IMR-90 (cell line): Measurements from ENCODE around the gene EXT2. TPM values are rescaled to one million over a fixed set of nuclear protein-coding genes. Genes with fewer than 3 reads are reported as not detected.
A peak's percentile ranks its signal among the peaks of the same experiment; 100 is the strongest.

ENCODE experiments used
- ATAC-seq: fragments of 200-7000 bp; cut with Tn5 transposase; 2 replicates; pipeline ENCODE4 v1.9.1; 2020; ENCODE audit warnings: low read depth, mild to moderate bottlenecking, moderate library complexity
- BruUV-seq: library from RNA; stranded (reverse); fragments of 400-500 nt; replicated peaks from 2 replicates; lab custom pipeline; 2021; lab: Mats Ljungman, UMichigan
- CTCF ChIA-PET: fragments of 300-600 bp; formaldehyde crosslinking; extraction: SDS; loops from one replicate; lab custom pipeline; 2021; ENCODE audit warnings: antibody characterized with exemption; lab: Yijun Ruan, JAX
- POLR2A ChIA-PET: fragments of 300-600 bp; sonication (Branson Sonifier 250); formaldehyde crosslinking; loops from one replicate; lab custom pipeline; 2022; ENCODE audit warnings: antibody characterized with exemption; ENCODE audit not compliant: unreplicated experiment; lab: Charles Lee
- DNase-seq: peaks from one replicate; pipeline ENCODE4 v3.0.0; 2013
- H2AFZ ChIP-seq: replicated peaks from 2 replicates; pipeline ENCODE3; 2013; ENCODE audit warnings: low read length, mild to moderate bottlenecking; ENCODE audit not compliant: poor library complexity
- H2AK5ac ChIP-seq: 2 replicates; pipeline ENCODE4 v1.6.1; 2013; ENCODE audit warnings: low read depth, low read length, inconsistent platforms
- H2AK9ac ChIP-seq: replicated peaks from 2 replicates; pipeline ENCODE3; 2013; ENCODE audit warnings: mild to moderate bottlenecking, low read depth, low read length, moderate library complexity; ENCODE audit not compliant: poor library complexity
- H2BK120ac ChIP-seq: 2 replicates; pipeline ENCODE4 v1.6.1; 2013; ENCODE audit warnings: low read depth, low read length, inconsistent platforms
- H2BK15ac ChIP-seq: 3 replicates; pipeline ENCODE4 v1.6.1; 2013; ENCODE audit warnings: low read depth, low read length, inconsistent platforms
- H2BK20ac ChIP-seq: 2 replicates; pipeline ENCODE4 v1.6.1; 2013; ENCODE audit warnings: low read depth, mild to moderate bottlenecking, inconsistent platforms, low read length, moderate library complexity
- H2BK5ac ChIP-seq: 2 replicates; pipeline ENCODE4 v1.6.1; 2013; ENCODE audit warnings: mild to moderate bottlenecking, low read depth, low read length, inconsistent platforms; ENCODE audit not compliant: poor library complexity, severe bottlenecking
- H3K14ac ChIP-seq: replicated peaks from 2 replicates; pipeline ENCODE4 v1.6.1; 2013; ENCODE audit warnings: low read depth, low read length, inconsistent platforms
- H3K18ac ChIP-seq: 2 replicates; pipeline ENCODE4 v1.6.1; 2013; ENCODE audit warnings: low read depth, low read length, control low read depth
- H3K23ac ChIP-seq: 2 replicates; pipeline ENCODE4 v1.6.1; 2013; ENCODE audit warnings: low read depth, low read length, inconsistent platforms
- H3K27ac ChIP-seq: 2 replicates; pipeline ENCODE4 v1.5.1; 2013; ENCODE audit warnings: mild to moderate bottlenecking, control low read depth, low read length; ENCODE audit not compliant: insufficient read depth
- H3K27me3 ChIP-seq: 2 replicates; pipeline ENCODE4 v1.6.1; 2013; ENCODE audit warnings: low read length; ENCODE audit not compliant: control insufficient read depth, insufficient read depth
- H3K36me3 ChIP-seq: 2 replicates; pipeline ENCODE4 v1.6.1; 2013; ENCODE audit warnings: low read length, mixed read lengths; ENCODE audit not compliant: control insufficient read depth, insufficient read depth
- H3K4ac ChIP-seq: 2 replicates; pipeline ENCODE4 v1.6.1; 2013; ENCODE audit warnings: low read depth, low read length, inconsistent platforms
- H3K4me1 ChIP-seq: 2 replicates; pipeline ENCODE4 v1.6.1; 2013; ENCODE audit warnings: low read length, mixed read lengths; ENCODE audit not compliant: control insufficient read depth, insufficient read depth
- H3K4me2 ChIP-seq: 2 replicates; pipeline ENCODE4 v1.6.1; 2013; ENCODE audit warnings: low read depth, mild to moderate bottlenecking, control low read depth, low read length, moderate library complexity
- H3K4me3 ChIP-seq: 2 replicates; pipeline ENCODE4 v1.5.1; 2013; ENCODE audit warnings: low read depth, mild to moderate bottlenecking, control low read depth, low read length, moderate library complexity; ENCODE audit not compliant: insufficient read depth
- H3K56ac ChIP-seq: 2 replicates; pipeline ENCODE4 v1.6.1; 2013; ENCODE audit warnings: low read length, inconsistent platforms; ENCODE audit not compliant: insufficient read depth; ENCODE audit errors: extremely low read depth
- H3K79me1 ChIP-seq, 2 experiments: 2 replicates each; pipeline ENCODE4 v1.6.1; 2013; ENCODE audit warnings: low read length in 2 of 2, inconsistent platforms in 1 of 2, low read depth in 1 of 2
- H3K9ac ChIP-seq: 2 replicates; pipeline ENCODE4 v1.6.1; 2013; ENCODE audit warnings: low read depth, low read length, control low read depth
- H3K9me1 ChIP-seq: 2 replicates; pipeline ENCODE4 v1.6.1; 2013; ENCODE audit warnings: low read length, inconsistent platforms; ENCODE audit not compliant: insufficient read depth
- H3K9me3 ChIP-seq: 2 replicates; pipeline ENCODE4 v1.6.1; 2013; ENCODE audit warnings: low read length; ENCODE audit not compliant: control insufficient read depth, insufficient read depth
- H4K20me1 ChIP-seq: 2 replicates; pipeline ENCODE4 v1.6.1; 2013; ENCODE audit warnings: low read length, inconsistent platforms; ENCODE audit not compliant: insufficient read depth
- H4K5ac ChIP-seq: 2 replicates; pipeline ENCODE4 v1.6.1; 2013; ENCODE audit warnings: mild to moderate bottlenecking, low read depth, low read length, control low read depth
- H4K8ac ChIP-seq, 2 experiments: 2 replicates each; pipeline ENCODE4 v1.6.1; 2013; ENCODE audit warnings: low read depth in 2 of 2, low read length in 2 of 2, control low read depth in 1 of 2, inconsistent platforms in 1 of 2
- H4K91ac ChIP-seq: 2 replicates; pipeline ENCODE4 v1.6.1; 2013; ENCODE audit warnings: low read depth, low read length, inconsistent platforms; ENCODE audit not compliant: insufficient read depth
- BHLHE40 ChIP-seq: fragments of 150-350 bp; IDR thresholded peaks from 2 replicates; pipeline ENCODE4 v1.6.1; 2016; ENCODE audit warnings: mild to moderate bottlenecking, low read depth, low read length
- CEBPB ChIP-seq: IDR thresholded peaks from 2 replicates; pipeline ENCODE4 v1.6.1; 2012; ENCODE audit warnings: low read depth, low read length, improper control_type of control experiment
- CHD1 ChIP-seq: IDR thresholded peaks from 2 replicates; pipeline ENCODE4 v1.6.1; 2012; ENCODE audit warnings: low read depth, low read length, improper control_type of control experiment
- CTCF ChIP-seq: conservative IDR thresholded peaks from 2 replicates; pipeline ENCODE4 v1.5.1; 2012; ENCODE audit warnings: mild to moderate bottlenecking, low read depth, low read length, improper control_type of control experiment
- ELK1 ChIP-seq: fragments of 150-350 bp; IDR thresholded peaks from 2 replicates; pipeline ENCODE4 v1.6.1; 2016; ENCODE audit warnings: low read depth, mild to moderate bottlenecking, low read length, moderate library complexity, borderline replicate concordance
- FOS ChIP-seq: fragments of 150-350 bp; IDR thresholded peaks from 2 replicates; pipeline ENCODE4 v1.6.1; 2016; ENCODE audit warnings: low read depth, low read length
- MAFK ChIP-seq: IDR thresholded peaks from 2 replicates; pipeline ENCODE4 v1.6.1; 2012; ENCODE audit warnings: low read depth, low read length, improper control_type of control experiment
- MAZ ChIP-seq: IDR thresholded peaks from 2 replicates; pipeline ENCODE4 v1.6.1; 2012; ENCODE audit warnings: low read depth, mild to moderate bottlenecking, low read length, improper control_type of control experiment, moderate library complexity, borderline replicate concordance
- MXI1 ChIP-seq: IDR thresholded peaks from 2 replicates; pipeline ENCODE4 v1.6.1; 2012; ENCODE audit warnings: low read depth, mild to moderate bottlenecking, low read length, moderate library complexity, borderline replicate concordance
- NFE2L2 ChIP-seq: fragments of 150-350 bp; IDR thresholded peaks from 2 replicates; pipeline ENCODE4 v1.6.1; 2016; ENCODE audit warnings: low read depth, mild to moderate bottlenecking, low read length
- POLR2A ChIP-seq: IDR thresholded peaks from 2 replicates; pipeline ENCODE4 v1.6.1; 2012; ENCODE audit warnings: mild to moderate bottlenecking, low read depth, low read length
- RAD21 ChIP-seq: IDR thresholded peaks from 2 replicates; pipeline ENCODE4 v1.6.1; 2012; ENCODE audit warnings: low read length, improper control_type of control experiment
- RCOR1 ChIP-seq: IDR thresholded peaks from 2 replicates; pipeline ENCODE4 v1.6.1; 2012; ENCODE audit warnings: mild to moderate bottlenecking, low read length, improper control_type of control experiment; ENCODE audit not compliant: insufficient replicate concordance
- RFX5 ChIP-seq: IDR thresholded peaks from 2 replicates; pipeline ENCODE4 v1.8.0; 2012; ENCODE audit warnings: low read depth, mild to moderate bottlenecking, low read length, moderate library complexity
- SMC3 ChIP-seq: fragments of 150-350 bp; IDR thresholded peaks from 2 replicates; pipeline ENCODE4 v1.6.1; 2016; ENCODE audit warnings: low read depth, mild to moderate bottlenecking, antibody characterized with exemption, low read length, moderate library complexity
- USF2 ChIP-seq: fragments of 150-350 bp; IDR thresholded peaks from 2 replicates; pipeline ENCODE4 v1.6.1; 2017; ENCODE audit warnings: mild to moderate bottlenecking, antibody characterized with exemption, low read length, low read depth
- WGBS, 2 experiments: methylation state at CpG; one replicate each; pipeline versions ENCODE4 v1.1.5 to v1.1.7; 2013; ENCODE audit warnings: missing lambda C conversion rate in 2 of 2; ENCODE audit not compliant: insufficient read length in 1 of 2; ENCODE audit errors: extremely low coverage in 2 of 2; 5-methylcytosine and 5-hydroxymethylcytosine counted together
- dilution Hi-C: fragments of 300-500 bp; cut with HindIII; formaldehyde crosslinking; loops from one replicate; pipeline ENCODE4 v1.14.3; 2018; ENCODE audit warnings: low sequenced_read_pairs; ENCODE audit not compliant: unreplicated experiment
- in situ Hi-C: fragments of 300-500 bp; cut with MboI; formaldehyde crosslinking; loops from 3 replicates; pipeline ENCODE4 v1.14.3; 2019; ENCODE audit warnings: low sequenced_read_pairs, inconsistent platforms, mixed read lengths
- intact Hi-C: fragments of 100-400 bp; cut with micrococcal nuclease; formaldehyde crosslinking; loops from 2 replicates; pipeline ENCODE4 v1.10.0; 2022
- polyA plus RNA-seq, 3 experiments: library from polyadenylated mRNA; depleted of rRNA; stranded (reverse); fragments of >200 nt; gene quantifications; 2 replicates each; pipeline ENCODE4 v1.2.3, GENCODE V29; 2012; ENCODE audit warnings: low replicate concordance in 1 of 3
- total RNA-seq: library from RNA; depleted of rRNA; stranded (reverse); fragments of >200 nt; gene quantifications from 2 replicates; pipeline ENCODE4 v1.2.3, GENCODE V29; 2012

EXT2 gene
- total and polyA plus RNA-seq, 2 of the 4 experiments (the other 2 are of a cell fraction) = 75.0 to 85.3 TPM

- 90% methylated on average over 1 of the region's 3 CpGs; no CpG with 5 or more reads in 1 of the 2 experiments for WGBS, 2 experiments
- peaks cover 2% of the 10 kb centered on the region; the same call in 1 of the 2 replicates for H3K4me1 ChIP-seq
- H3K9ac ChIP-seq = no peak overlapping the region
- H2BK120ac ChIP-seq = no peak overlapping the region
- no peak overlapping the region for H3K14ac ChIP-seq
- ChIA-PET POLR2A (no interaction called here), CTCF (no interaction called here)
- H3K36me3 ChIP-seq = peaks cover 5% of the 10 kb centered on the region
- H3K27ac ChIP-seq = no peak overlapping the region
- peaks cover 3 to 9% of the 10 kb centered on the region in 2 experiments; a peak in 2 of 4 replicates for H3K79me1 ChIP-seq
- no peak overlapping the region for H3K4me3 ChIP-seq
- H2AFZ ChIP-seq = no peak overlapping the region
- no peak for TF ChIP-seq RCOR1
- TF ChIP-seq CTCF = no peak
- TF ChIP-seq USF2 = no peak
- no peak for TF ChIP-seq SMC3
- no peak for TF ChIP-seq RFX5
- no peak for TF ChIP-seq ELK1
- TF ChIP-seq POLR2A = no peak
- no peak for TF ChIP-seq CEBPB
- no peak for TF ChIP-seq MAFK
- no peak for TF ChIP-seq FOS
- TF ChIP-seq BHLHE40 = no peak
- TF ChIP-seq CHD1 = no peak
- TF ChIP-seq RAD21 = no peak
- no peak for TF ChIP-seq MAZ
- TF ChIP-seq NFE2L2 = no peak
- TF ChIP-seq MXI1 = no peak
- H2BK20ac ChIP-seq = no peak overlapping the region
- peaks cover 12% of the 10 kb centered on the region for H3K9me3 ChIP-seq
- H2BK15ac ChIP-seq = no peak overlapping the region
- DNase-seq = peak; percentile 5
- no peak overlapping the region for H3K18ac ChIP-seq
- H4K20me1 ChIP-seq = no peaks in the 10 kb centered on the region
- ATAC-seq = no peak
- intact Hi-C loops = no loop called here
- no peak overlapping the region for H4K8ac ChIP-seq
- H4K91ac ChIP-seq = no peak overlapping the region
- no peak overlapping the region for H3K23ac ChIP-seq
- no peaks in the 10 kb centered on the region for H3K27me3 ChIP-seq
- H3K9me1 ChIP-seq = no peaks in the 10 kb centered on the region; the same call in 1 of the 2 replicates
- H4K5ac ChIP-seq = no peak overlapping the region
- dilution Hi-C loops = no loop called here
- H2AK5ac ChIP-seq = no peak overlapping the region
- H3K56ac ChIP-seq = no peak overlapping the region
- in situ Hi-C loops = no loop called here
- H2BK5ac ChIP-seq = no peak overlapping the region
- H3K4ac ChIP-seq = no peak overlapping the region
- BruUV-seq = no TSS peak
- no peak overlapping the region for H2AK9ac ChIP-seq
- no peak overlapping the region for H3K4me2 ChIP-seq
Observed at GRCh38 chr11:44188643-44189042, 93.2 kb downstream of the EXT2 start.
